K562 (cell line): ENCODE measurements around the gene SKAP2. TPM values are rescaled to one million over a fixed set of nuclear protein-coding genes. Genes with fewer than 3 reads are reported as not detected.

Experiments
- ARNT ChIP-seq, 2 experiments: fragments of 450-650 bp; IDR thresholded peaks; 2 replicates each; pipeline ENCODE4 v1.6.1; 2016; ENCODE audit warnings: mild to moderate bottlenecking in 1 of 2
- BDP1 ChIP-seq: IDR thresholded peaks from 3 replicates; pipeline ENCODE4 v1.6.1; 2011; ENCODE audit not compliant: insufficient read length, insufficient read depth
- BHLHE40 ChIP-seq: IDR thresholded peaks from 2 replicates; pipeline ENCODE4 v1.6.1; 2011; ENCODE audit warnings: low read length, improper control_type of control experiment
- ELF2 ChIP-seq: fragments of 250-450 bp; sonication (Bioruptor Pico); IDR thresholded peaks from 2 replicates; pipeline ENCODE4 v1.5.0; 2021; ENCODE audit warnings: mild to moderate bottlenecking
- ESRRA ChIP-seq: fragments of 450-650 bp; IDR thresholded peaks from 2 replicates; pipeline ENCODE4 v1.6.1; 2014; ENCODE audit warnings: low read depth, mild to moderate bottlenecking, moderate library complexity, borderline replicate concordance
- ETV6 ChIP-seq, 3 experiments: fragments of 150-350 bp in 1 of 3; sonication (generic) in 1 of 3; formaldehyde crosslinking in 1 of 3; IDR thresholded peaks; 2 replicates each; pipeline versions ENCODE4 v1.6.1 to v1.8.0; 2014 to 2022; ENCODE audit warnings: borderline replicate concordance in 2 of 3, low read depth in 2 of 3, antibody characterized with exemption in 1 of 3, low read length in 1 of 3, mild to moderate bottlenecking in 1 of 3, missing genetic modification reagents in 1 of 3
- ILF3 ChIP-seq: fragments of 450-650 bp; IDR thresholded peaks from 2 replicates; pipeline ENCODE4 v1.6.1; 2018; ENCODE audit warnings: antibody characterized with exemption, mild to moderate bottlenecking, moderate library complexity, borderline replicate concordance
- MBD1 ChIP-seq: fragments of 250-450 bp; sonication (Bioruptor Pico); IDR thresholded peaks from 2 replicates; pipeline ENCODE4 v1.8.0; 2022; ENCODE audit warnings: inconsistent platforms
- MBD2 ChIP-seq: sonication (generic); IDR thresholded peaks from 2 replicates; pipeline ENCODE4 v1.6.1; 2016; ENCODE audit warnings: low read depth, borderline replicate concordance
- NFE2 ChIP-seq: IDR thresholded peaks from 2 replicates; pipeline ENCODE4 v1.6.1; 2014; ENCODE audit warnings: antibody characterized with exemption, low read depth
- POLR2A ChIP-seq: fragments of 450-650 bp; conservative IDR thresholded peaks from 2 replicates; pipeline ENCODE4 v1.6.1; 2016
- RERE ChIP-seq: sonication (generic); formaldehyde crosslinking; IDR thresholded peaks from 2 replicates; pipeline ENCODE4 v1.8.0; 2023; ENCODE audit warnings: missing genetic modification reagents, mild to moderate bottlenecking, borderline replicate concordance
- RFX1 ChIP-seq: fragments of 450-650 bp; IDR thresholded peaks from 2 replicates; pipeline ENCODE4 v1.6.1; 2016; ENCODE audit warnings: mild to moderate bottlenecking, moderate library complexity
- RNF219 ChIP-seq: fragments of 250-450 bp; sonication (Bioruptor Pico); IDR thresholded peaks from 2 replicates; pipeline ENCODE4 v1.5.0; 2022; ENCODE audit warnings: mild to moderate bottlenecking
- TAF15 ChIP-seq: fragments of 200-400 bp; formaldehyde crosslinking; IDR thresholded peaks from 2 replicates; pipeline ENCODE4 v1.6.1; 2017; ENCODE audit warnings: mild to moderate bottlenecking, low read depth, low read length, moderate library complexity
- TFAM ChIP-seq: fragments of 250-450 bp; sonication (Bioruptor Pico); conservative IDR thresholded peaks from 2 replicates; pipeline ENCODE4 v1.5.0; 2021; ENCODE audit warnings: mild to moderate bottlenecking, moderate library complexity
- ZNF134 ChIP-seq: fragments of 250-450 bp; sonication (Bioruptor Pico); conservative IDR thresholded peaks from 2 replicates; pipeline ENCODE4 v1.4.0; 2020
- ZNF584 ChIP-seq: fragments of 200-800 bp; sonication (Bioruptor generic); IDR thresholded peaks from 2 replicates; pipeline ENCODE4 v1.6.1; 2016; ENCODE audit warnings: low read depth, mild to moderate bottlenecking, missing genetic modification characterization, missing compliant biosample characterization
- ZNF75A ChIP-seq: fragments of 450-650 bp; formaldehyde crosslinking; IDR thresholded peaks from 2 replicates; pipeline ENCODE4 v1.4.0; 2020; ENCODE audit warnings: mild to moderate bottlenecking
- polyA plus RNA-seq, 8 experiments: library from polyadenylated mRNA; depleted of rRNA in 4 of 8; stranded (reverse) in 5 of 8; unstranded in 3 of 8; fragments of >200 nt; fragmentation: Nextera tagmentation in 2 of 8; fragmentation: Illumina TruSeq in 1 of 8; extraction: Ambion mirVana in 2 of 8; extraction: Trizol in 1 of 8; gene quantifications; 2 replicates each; pipeline versions ENCODE4 v1.2.1 to v1.2.3, GENCODE V29; 2011 to 2014; ENCODE audit warnings: inconsistent platforms in 1 of 8, missing spikeins in 1 of 8
- total RNA-seq, 7 experiments: library from RNA; depleted of rRNA in 6 of 7; stranded (reverse); fragments of >200 nt in 6 of 7; fragmentation: Illumina TruSeq in 2 of 7; extraction: Trizol in 2 of 7; gene quantifications; 2 replicates each; pipeline versions ENCODE4 v1.2.1 to v1.2.3, GENCODE V29; 2011 to 2021; ENCODE audit warnings: low replicate concordance in 1 of 7

Gene SKAP2
- total and polyA plus RNA-seq, 9 of the 15 experiments (the other 6 are each of a cell fraction or from before 2014, with no cell fraction given) = 4.2 to 11.7 (median 8.3) TPM

- TF ChIP-seq MBD2 = no peak
- no peak for TF ChIP-seq ZNF75A (CRISPR knock-in tag)
- TF ChIP-seq ILF3 = no peak
- no peak for TF ChIP-seq ZNF134 (CRISPR knock-in tag)
- TF ChIP-seq RNF219 = no peak
- TF ChIP-seq ETV6 (IDR thresholded peaks at IDR 0.05; ENCODE audit: borderline replicate concordance in 1 of 2, low read depth in 2 of 2, low read length in 1 of 2) = no peak
- TF ChIP-seq ETV6 (CRISPR knock-in tag; IDR thresholded peaks at IDR 0.05; ENCODE audit: borderline replicate concordance) = no peak
- no peak for TF ChIP-seq BHLHE40
- TF ChIP-seq MBD1 (CRISPR knock-in tag) = no peak
- TF ChIP-seq ELF2 (CRISPR knock-in tag) = no peak
- peak; percentile 16; the same call in 1 of the 2 replicates for TF ChIP-seq NFE2
- no peak for TF ChIP-seq TFAM (CRISPR knock-in tag)
- no peak for TF ChIP-seq POLR2A
- TF ChIP-seq ARNT (IDR thresholded peaks at IDR 0.05) = peak in 1 of 2 experiments; percentile 69; a peak in 2 of 4 replicates
- no peak for TF ChIP-seq RFX1
- TF ChIP-seq ESRRA = no peak
- TF ChIP-seq TAF15 = no peak
- TF ChIP-seq RERE (CRISPR knock-in tag) = no peak
- TF ChIP-seq ZNF584 = no peak
- TF ChIP-seq BDP1 = no peak
Measured at GRCh38 chr7:26863518-26864308, 677 bp downstream of the SKAP2 start (continued).
